Measurements from ENCODE around the gene HAND2.

GRCh38 chr4:173537613-173538147, 7.7 kb upstream of the HAND2 start:
- TF ChIP-seq POLR2A (IDR thresholded peaks at IDR 0.05) (no peak), CTCF (IDR thresholded peaks at IDR 0.05) (no peak)
